Measurements from ENCODE around the gene SENP8.

SENP8 gene

GRCh38 chr15:72082176-72082575 lies 36.0 kb upstream of the SENP8 start:
- no peak overlapping the region for H3K4me3 ChIP-seq (ENCODE audit: low read depth, low read length)
- no peak for TF ChIP-seq CTCF (IDR thresholded peaks at IDR 0.05; ENCODE audit: control insufficient read depth, extremely low read depth, insufficient read depth)
- no peak for DNase-seq (ENCODE audit: low read depth)

- TF ChIP-seq CTCF (IDR thresholded peaks at IDR 0.05; ENCODE audit: control insufficient read depth, extremely low read depth, insufficient read depth) = no peak
- H3K4me3 ChIP-seq (ENCODE audit: low read depth, low read length) = no peak overlapping the region
- no peak for DNase-seq (ENCODE audit: low read depth)
These were observed 32.0 kb upstream of the SENP8 start for GRCh38 chr15:72086010-72086697.

GRCh38 chr15:72086920-72087648 lies 31.1 kb upstream of the SENP8 start:
- no peak overlapping the region for H3K4me3 ChIP-seq (ENCODE audit: low read depth, low read length)
- no peak for TF ChIP-seq CTCF (IDR thresholded peaks at IDR 0.05; ENCODE audit: control insufficient read depth, extremely low read depth, insufficient read depth)
- no peak for DNase-seq (ENCODE audit: low read depth)

GRCh38 chr15:72092006-72092405 lies 26.2 kb upstream of the SENP8 start:
- no peak for TF ChIP-seq CTCF (IDR thresholded peaks at IDR 0.05; ENCODE audit: control insufficient read depth, extremely low read depth, insufficient read depth)
- no peak overlapping the region for H3K4me3 ChIP-seq (ENCODE audit: low read depth, low read length)
- no peak for DNase-seq (ENCODE audit: low read depth)

GRCh38 chr15:72092691-72093090 lies 25.5 kb upstream of the SENP8 start:
- DNase-seq (ENCODE audit: low read depth) = no peak
- no peak for TF ChIP-seq CTCF (IDR thresholded peaks at IDR 0.05; ENCODE audit: control insufficient read depth, extremely low read depth, insufficient read depth)
- H3K4me3 ChIP-seq (ENCODE audit: low read depth, low read length) = no peak overlapping the region

- no peak overlapping the region for H3K4me3 ChIP-seq (ENCODE audit: low read depth, low read length)
- TF ChIP-seq CTCF (IDR thresholded peaks at IDR 0.05; ENCODE audit: control insufficient read depth, extremely low read depth, insufficient read depth) = no peak
- no peak for DNase-seq (ENCODE audit: low read depth)
These were observed 21.4 kb upstream of the SENP8 start for GRCh38 chr15:72096796-72097195.

Data from LNCaP clone FGC (cell line).